Measurements from ENCODE around the gene NR4A3. TPM values are rescaled to one million over a fixed set of nuclear protein-coding genes. Genes with fewer than 3 reads are reported as not detected.

The NR4A3 gene
- total and polyA plus RNA-seq, 8 donors: 0.32 to 6.2 (median 0.76) TPM

DNA sequence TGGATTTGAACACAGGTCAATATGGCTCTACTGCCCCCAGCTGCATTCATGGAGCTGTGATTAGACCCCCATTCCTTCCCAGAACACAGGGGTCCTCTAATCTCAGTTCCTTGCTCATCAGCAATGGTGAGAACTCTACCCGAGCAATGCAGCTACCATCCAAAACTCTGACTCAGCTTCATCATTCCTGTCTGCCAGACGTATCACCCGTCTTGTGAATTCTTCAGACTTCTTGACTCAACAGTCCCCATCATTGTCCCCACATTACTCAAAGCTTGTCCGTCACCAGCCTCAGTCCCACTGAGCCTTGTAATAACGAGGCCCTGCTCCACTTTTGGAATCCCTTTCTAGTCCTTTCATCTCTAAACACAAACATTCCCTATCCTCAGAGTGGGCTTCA lies 48.4 kb downstream of the NR4A3 start:
- no peaks in the 10 kb centered on the region for H3K9me3 ChIP-seq

DNA sequence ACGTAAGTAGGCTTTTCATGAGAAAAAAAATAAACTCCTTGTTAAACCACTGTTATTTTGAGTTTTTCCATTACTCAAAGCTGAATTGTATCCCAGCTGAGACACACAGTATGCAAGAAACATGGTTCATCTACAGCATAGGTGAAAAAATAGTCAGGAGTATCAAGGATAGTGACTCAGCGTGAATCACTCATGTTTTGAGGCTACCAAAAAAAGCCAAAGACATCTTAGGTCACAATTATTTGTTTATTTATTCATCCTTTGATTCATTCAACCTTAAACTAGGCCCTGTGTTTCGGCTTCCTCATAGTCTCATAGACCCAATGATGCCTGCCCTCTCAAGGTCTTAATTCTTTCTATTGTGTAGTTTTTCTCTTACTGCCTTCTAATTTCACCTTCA lies 51.8 kb downstream of the NR4A3 start:
- no peak overlapping the region for H3K27ac ChIP-seq
- no peak for DNase-seq
- H3K9me3 ChIP-seq: no peaks in the 10 kb centered on the region
- H3K27me3 ChIP-seq: no peaks in the 10 kb centered on the region
- no peak for ATAC-seq
- H3K36me3 ChIP-seq: no peaks in the 10 kb centered on the region
- TF ChIP-seq, protein P1, sequence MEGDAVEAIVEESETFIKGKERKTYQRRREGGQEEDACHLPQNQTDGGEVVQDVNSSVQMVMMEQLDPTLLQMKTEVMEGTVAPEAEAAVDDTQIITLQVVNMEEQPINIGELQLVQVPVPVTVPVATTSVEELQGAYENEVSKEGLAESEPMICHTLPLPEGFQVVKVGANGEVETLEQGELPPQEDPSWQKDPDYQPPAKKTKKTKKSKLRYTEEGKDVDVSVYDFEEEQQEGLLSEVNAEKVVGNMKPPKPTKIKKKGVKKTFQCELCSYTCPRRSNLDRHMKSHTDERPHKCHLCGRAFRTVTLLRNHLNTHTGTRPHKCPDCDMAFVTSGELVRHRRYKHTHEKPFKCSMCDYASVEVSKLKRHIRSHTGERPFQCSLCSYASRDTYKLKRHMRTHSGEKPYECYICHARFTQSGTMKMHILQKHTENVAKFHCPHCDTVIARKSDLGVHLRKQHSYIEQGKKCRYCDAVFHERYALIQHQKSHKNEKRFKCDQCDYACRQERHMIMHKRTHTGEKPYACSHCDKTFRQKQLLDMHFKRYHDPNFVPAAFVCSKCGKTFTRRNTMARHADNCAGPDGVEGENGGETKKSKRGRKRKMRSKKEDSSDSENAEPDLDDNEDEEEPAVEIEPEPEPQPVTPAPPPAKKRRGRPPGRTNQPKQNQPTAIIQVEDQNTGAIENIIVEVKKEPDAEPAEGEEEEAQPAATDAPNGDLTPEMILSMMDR (IDR thresholded peaks at IDR 0.05): no peak
- no peaks in the 10 kb centered on the region for H3K4me1 ChIP-seq
- intact Hi-C loops (cut with DNase I): no loop called here
- no peak overlapping the region for H3K4me3 ChIP-seq

More for the DNA sequence above, 48.4 kb downstream of the NR4A3 start:
- DNase-seq (no peak), ATAC-seq (no peak)
- Histone ChIP-seq H3K4me1 (no peaks in the 10 kb centered on the region), H3K36me3 (no peaks in the 10 kb centered on the region), H3K27me3 (no peaks in the 10 kb centered on the region), H3K27ac (no peak overlapping the region), H3K4me3 (no peak overlapping the region)
- intact Hi-C loops (cut with DNase I): no loop called here
- TF ChIP-seq, protein P1 (IDR thresholded peaks at IDR 0.05): no peak

DNA sequence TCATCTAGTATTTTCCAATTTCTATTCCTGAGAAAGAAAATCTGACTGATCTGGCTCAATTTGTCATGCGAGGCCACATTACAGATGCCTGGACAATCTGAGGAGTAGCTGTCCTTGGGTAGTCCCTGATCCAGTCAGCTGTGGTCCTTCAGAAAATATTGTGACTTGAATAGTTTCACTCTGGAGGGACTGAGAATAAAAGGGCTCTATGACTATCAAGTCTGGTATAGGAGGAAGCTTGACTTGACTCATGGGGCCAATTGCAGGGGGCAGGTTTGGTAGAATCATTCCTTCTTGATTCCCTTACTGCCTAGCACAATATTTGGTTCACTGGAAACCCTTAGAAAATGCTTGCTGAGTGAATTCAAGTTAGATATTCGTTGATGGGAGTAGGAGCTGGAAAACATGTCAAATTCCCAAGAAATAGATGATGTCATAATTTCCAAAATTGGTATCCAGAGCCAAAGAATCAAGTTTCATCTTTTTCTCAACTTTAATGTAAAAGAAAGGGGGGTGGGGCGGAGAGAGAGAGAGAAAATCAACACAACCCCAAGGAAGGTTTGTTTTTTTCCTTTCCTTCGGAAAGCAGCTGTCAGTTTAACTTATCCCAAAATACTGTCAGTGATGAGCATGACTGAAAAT lies 52.4 kb downstream of the NR4A3 start:
- ATAC-seq: no peak
- Histone ChIP-seq H3K4me3 (no peak overlapping the region), H3K4me1 (no peaks in the 10 kb centered on the region), H3K9me3 (no peaks in the 10 kb centered on the region), H3K27ac (no peak overlapping the region), H3K27me3 (no peaks in the 10 kb centered on the region), H3K36me3 (no peaks in the 10 kb centered on the region)
- intact Hi-C loops (cut with DNase I): no loop called here
- DNase-seq: no peak
- TF ChIP-seq, protein P1 (IDR thresholded peaks at IDR 0.05): no peak

DNA sequence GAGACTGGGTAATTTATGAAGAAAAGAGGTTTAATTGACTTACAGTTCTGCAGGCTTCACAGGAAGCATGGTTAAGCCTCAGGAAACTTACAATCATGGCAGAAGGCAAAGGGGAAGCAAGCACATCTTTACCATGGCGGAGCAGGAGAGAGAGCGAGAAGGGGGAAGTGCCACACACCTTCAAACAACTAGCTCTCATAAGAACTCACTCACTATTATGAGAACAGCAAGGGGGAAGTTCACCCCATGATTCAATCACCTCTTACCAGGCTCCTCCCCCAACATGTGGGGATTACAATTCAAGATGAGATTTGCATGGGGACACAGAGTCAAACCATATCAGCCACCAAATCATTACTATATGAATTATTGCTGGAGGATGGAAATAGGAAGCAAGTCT lies 54.5 kb downstream of the NR4A3 start:
- no peaks in the 10 kb centered on the region for H3K36me3 ChIP-seq
- intact Hi-C loops (cut with DNase I): no loop called here
- TF ChIP-seq, protein P1 (IDR thresholded peaks at IDR 0.05): no peak
- ATAC-seq (no peak), DNase-seq (no peak)
- no peak overlapping the region for H3K27ac ChIP-seq
- no peaks in the 10 kb centered on the region for H3K9me3 ChIP-seq
- no peaks in the 10 kb centered on the region for H3K4me1 ChIP-seq
- H3K27me3 ChIP-seq: no peaks in the 10 kb centered on the region
- H3K4me3 ChIP-seq: no peak overlapping the region

DNA sequence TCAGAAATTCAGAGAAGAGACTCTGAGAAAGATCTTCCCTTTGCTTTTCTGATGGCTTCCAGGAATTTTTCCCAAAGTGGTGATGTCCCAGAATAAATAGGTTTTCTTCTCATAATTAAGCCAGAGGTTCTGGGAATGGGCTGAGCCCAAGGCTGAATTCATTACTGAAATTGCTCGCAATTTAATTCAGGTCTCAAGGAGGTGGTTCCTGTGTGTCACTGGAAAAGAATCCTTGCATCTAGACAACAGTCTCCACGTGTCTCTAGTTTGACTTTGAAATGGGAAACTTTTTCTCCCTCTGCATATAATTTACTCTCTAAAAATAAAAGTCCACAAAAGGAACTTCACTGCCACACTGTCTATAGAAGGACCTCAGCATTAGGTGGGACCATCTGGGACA lies 57.0 kb downstream of the NR4A3 start:
- TF ChIP-seq, protein P1 (IDR thresholded peaks at IDR 0.05): no peak

More for the DNA sequence above, 57.0 kb downstream of the NR4A3 start:
- intact Hi-C loops (cut with DNase I): no loop called here
- H3K27me3 ChIP-seq: no peaks in the 10 kb centered on the region
- H3K4me1 ChIP-seq: no peaks in the 10 kb centered on the region
- no peak overlapping the region for H3K27ac ChIP-seq
- H3K9me3 ChIP-seq: no peaks in the 10 kb centered on the region
- H3K36me3 ChIP-seq: no peaks in the 10 kb centered on the region
- no peak overlapping the region for H3K4me3 ChIP-seq
- DNase-seq: no peak
- no peak for ATAC-seq

All from left lung (tissue), 10 donors.